GM23248 (cell line): ENCODE data around the gene CSTF1.

Experiments used
- EZH2 ChIP-seq: fragments of 200-600 bp; sonication (generic); IDR thresholded peaks from 2 replicates; pipeline ENCODE4 v1.6.1; 2018; ENCODE audit warnings: antibody characterized with exemption, mild to moderate bottlenecking; ENCODE audit not compliant: insufficient read depth, poor library complexity, severe bottlenecking
- EZH2phosphoT487 ChIP-seq: fragments of 200-600 bp; sonication (generic); IDR thresholded peaks from 2 replicates; pipeline ENCODE4 v1.6.1; 2018; ENCODE audit warnings: antibody characterized with exemption, moderate library complexity, mild to moderate bottlenecking, low read depth; ENCODE audit not compliant: insufficient read depth

DNA sequence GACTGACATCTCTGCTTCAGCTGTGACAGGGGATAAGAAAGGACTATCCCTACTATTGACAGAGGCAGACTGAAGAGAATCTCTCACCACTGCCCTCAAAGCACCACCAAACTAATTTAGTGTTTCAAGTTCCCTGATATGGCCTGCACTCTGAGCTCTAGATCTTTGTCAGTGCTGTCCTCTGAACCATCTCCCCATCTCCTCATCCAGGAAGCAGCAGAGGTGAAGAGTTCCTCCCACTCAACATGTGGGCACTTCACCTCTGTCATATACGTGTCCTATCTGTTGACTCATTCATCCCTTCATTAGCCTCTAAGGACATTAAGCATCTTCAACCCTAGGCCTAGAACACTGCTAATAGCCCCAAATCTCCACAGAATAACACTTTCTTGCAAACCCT is 19.6 kb upstream of the CSTF1 start:
- TF ChIP-seq EZH2 (no peak), EZH2phosphoT487 (no peak)
